Heart left ventricle (tissue), 16 donors: Measurements from ENCODE around the gene OPCML. TPM values are rescaled to one million over a fixed set of nuclear protein-coding genes. Genes with fewer than 3 reads are reported as not detected.

Source experiments
- ATAC-seq, 4 donors: fragments of 200-7000 bp; cut with Tn5 transposase; one replicate each; pipeline ENCODE4 v1.9.1; 2020 to 2022; ENCODE audit warnings: moderate library complexity in 4 of 4, mild to moderate bottlenecking in 3 of 4, moderate number of reproducible peaks in 1 of 4
- DNase-seq, 5 donors: peaks; one replicate each; pipeline ENCODE4 v3.0.0-alpha.2; 2020
- H3K27ac ChIP-seq, 12 donors: fragments of 200-600 bp; sonication (generic) in 4 of 12; one replicate each; pipeline versions ENCODE4 v1.5.0 to v1.8.0; 2016 to 2022; ENCODE audit warnings: mild to moderate bottlenecking in 2 of 12
- H3K27me3 ChIP-seq, 9 donors: fragments of 200-600 bp; sonication (generic) in 2 of 9; one replicate each; pipeline versions ENCODE4 v1.5.1 to v1.8.0; 2016 to 2022; ENCODE audit warnings: mild to moderate bottlenecking in 3 of 9
- H3K36me3 ChIP-seq, 9 donors: fragments of 200-600 bp; sonication (generic) in 2 of 9; one replicate each; pipeline versions ENCODE4 v1.5.0 to v1.8.0; 2018 to 2022; ENCODE audit warnings: mild to moderate bottlenecking in 2 of 9
- H3K4me1 ChIP-seq, 12 donors: fragments of 200-600 bp; sonication (generic) in 4 of 12; one replicate each; pipeline versions ENCODE4 v1.5.0 to v1.8.0; 2016 to 2022; ENCODE audit warnings: mild to moderate bottlenecking in 3 of 12
- H3K4me3 ChIP-seq, 12 donors: fragments of 200-600 bp; sonication (generic) in 4 of 12; one replicate each; pipeline versions ENCODE4 v1.5.0 to v1.8.0; 2017 to 2022; ENCODE audit warnings: mild to moderate bottlenecking in 9 of 12, moderate library complexity in 4 of 12
- H3K9me3 ChIP-seq, 12 donors: fragments of 200-600 bp; sonication (generic) in 4 of 12; one replicate each; pipeline versions ENCODE4 v1.5.0 to v1.8.0; 2016 to 2022; ENCODE audit warnings: mild to moderate bottlenecking in 1 of 12
- CTCF ChIP-seq, 12 donors: fragments of 200-600 bp; sonication (generic) in 4 of 12; IDR thresholded peaks; one replicate each; pipeline versions ENCODE4 v1.5.0 to v1.8.0; 2018 to 2022; ENCODE audit warnings: antibody characterized with exemption in 12 of 12, mild to moderate bottlenecking in 5 of 12
- POLR2A ChIP-seq, 2 donors: fragments of 450-650 bp; IDR thresholded peaks; one replicate each; pipeline ENCODE4 v1.6.1; 2017; ENCODE audit warnings: antibody characterized with exemption in 2 of 2, mild to moderate bottlenecking in 2 of 2, moderate library complexity in 2 of 2
- WGBS, 4 donors: extraction: QIAGEN DNeasy Blood & Tissue Kit in 2 of 4; methylation state at CpG; one replicate each; pipeline versions ENCODE4 v1.1.5 to v1.1.7; 2013 to 2018; 5-methylcytosine and 5-hydroxymethylcytosine counted together
- intact Hi-C, 10 donors: fragments of 100-400 bp; cut with DNase I; formaldehyde crosslinking; loops; one replicate each; pipeline versions ENCODE4 v1.11.1 to v1.14.2; 2022
- polyA plus RNA-seq, 2 donors: library from polyadenylated mRNA; stranded (reverse); fragments of 200-250 nt; gene quantifications; one replicate each; pipeline ENCODE4 v1.2.3, GENCODE V29; 2013
- total RNA-seq, 9 donors: library from RNA; depleted of rRNA in 2 of 9; stranded (reverse); fragments of >200 nt in 2 of 9; fragmentation: NEBNext Ultra II Directional in 3 of 9; extraction: Animal tissue kit (Norgen Biotek cat#: 25700) in 3 of 9; gene quantifications; one replicate each; pipeline versions ENCODE4 v1.1.0 to v1.2.4, GENCODE V29; 2016 to 2023
- donor health status: ischemic (EF 13 %, LVEDD 7.1; RV severe dilation, severe dysfunction).
- donor health status: healthy with polysubstance abuse.
- donor health status: DM: no; HTN: yes; CAD: no.
- donor health status: DM: no; HTN: no; CAD: no.
- donor health status: ischemic (EF 25% LVEDD 6.9; RV normal size, moderate dysfunction).
- donor health status: ischemic (EF 25% LVEDD 5.7; RV mildly dilated, moderate dysfunction).
- donor health status: healthy.
- donor health status: DM: yes; HTN: yes; CAD: no.
- donor health status: ischemic (EF 35%, LVEDD 5.7; RV mildly dilated, moderate dysfunction).
- donor health status: nonischemic (EF 11% LVEDD 7.7; RV severe dilation, severe dysfunction).
- donor health status: DM: yes; HTN: yes; CAD: no.
- donor health status: PGD.
- donor health status: ischemic (EF 29% LVEDD 5.4; RV normal size, mild dysfunction).
- donor health status: nonischemic (EF 23%, LVEDD 6.1; RV moderate dilation, normal function).

The OPCML gene
- total and polyA plus RNA-seq, 11 donors, result 0.04 to 1.3 (median 0.23) TPM; not detected in 3

GRCh38 chr11:133172349-133172748, 360.0 kb downstream of the OPCML start:
- no peaks in the 10 kb centered on the region for H3K36me3 ChIP-seq
- peaks cover 0 to 6% (median 0%) of the 10 kb centered on the region in 12 donors for H3K4me1 ChIP-seq
- ATAC-seq (no peak), DNase-seq (no peak)
- intact Hi-C loops, result no loop called here
- H3K27me3 ChIP-seq, result no peaks in the 10 kb centered on the region
- no peaks in the 10 kb centered on the region for H3K9me3 ChIP-seq
- TF ChIP-seq POLR2A (IDR thresholded peaks at IDR 0.05) (no peak), CTCF (IDR thresholded peaks at IDR 0.05) (no peak)
- no peak overlapping the region for H3K27ac ChIP-seq
- WGBS, 4 donors, result 70 to 78% (median 77%) methylated on average over 5 of the region's 5 CpGs
- H3K4me3 ChIP-seq, result no peak overlapping the region

- Histone ChIP-seq H3K4me3 (no peak overlapping the region), H3K36me3 (no peaks in the 10 kb centered on the region), H3K27me3 (peaks cover 0 to 4% (median 0%) of the 10 kb centered on the region in 9 donors), H3K4me1 (peaks cover 0 to 4% (median 0%) of the 10 kb centered on the region in 12 donors), H3K9me3 (no peaks in the 10 kb centered on the region), H3K27ac (no peak overlapping the region)
- intact Hi-C loops, result no loop called here
- TF ChIP-seq CTCF (IDR thresholded peaks at IDR 0.05) (no peak), POLR2A (IDR thresholded peaks at IDR 0.05) (no peak)
- WGBS, 4 donors, result 70 to 88% (median 75%) methylated on average over 4 of the region's 4 CpGs
- ATAC-seq (no peak), DNase-seq (no peak)
Measured at GRCh38 chr11:133171374-133171773, 360.9 kb downstream of the OPCML start.

- intact Hi-C loops, result loop anchor here in 1 of 10 donors (10.0 kb wide), 1 partner anchor 357 kb away; no protein-coding TSS in a partner anchor
- H3K4me3 ChIP-seq, result no peak overlapping the region
- 96 to 100% (median 97%) methylated on average over 2 of the region's 2 CpGs for WGBS, 4 donors
- H3K27me3 ChIP-seq, result peaks cover 0 to 4% (median 0%) of the 10 kb centered on the region in 9 donors
- no peak for DNase-seq
- H3K27ac ChIP-seq, result no peak overlapping the region
- H3K9me3 ChIP-seq, result no peaks in the 10 kb centered on the region
- H3K4me1 ChIP-seq, result peaks cover 0 to 8% (median 0%) of the 10 kb centered on the region in 12 donors
- no peak for TF ChIP-seq CTCF (IDR thresholded peaks at IDR 0.05)
- no peak for TF ChIP-seq POLR2A (IDR thresholded peaks at IDR 0.05)
- H3K36me3 ChIP-seq, result no peaks in the 10 kb centered on the region
- ATAC-seq, result no peak
Measured at GRCh38 chr11:133168016-133168415, 364.3 kb downstream of the OPCML start.

GRCh38 chr11:133166662-133167061, 365.6 kb downstream of the OPCML start:
- Histone ChIP-seq H3K27me3 (peaks cover 0 to 4% (median 0%) of the 10 kb centered on the region in 9 donors), H3K4me1 (peaks cover 0 to 8% (median 0%) of the 10 kb centered on the region in 12 donors), H3K36me3 (no peaks in the 10 kb centered on the region), H3K4me3 (no peak overlapping the region), H3K9me3 (no peaks in the 10 kb centered on the region), H3K27ac (no peak overlapping the region)
- intact Hi-C loops, result loop anchor here in 1 of 10 donors (10.0 kb wide), 1 partner anchor 358 kb away; no protein-coding TSS in a partner anchor
- 83 to 98% (median 92%) methylated on average over 3 of the region's 3 CpGs for WGBS, 4 donors
- ATAC-seq, result no peak
- no peak for DNase-seq
- TF ChIP-seq POLR2A (IDR thresholded peaks at IDR 0.05), result no peak
- no peak for TF ChIP-seq CTCF (IDR thresholded peaks at IDR 0.05)
